Jurkat, Clone E6-1 (cell line): ENCODE data around the gene HLF.

Experiments used
- DNase-seq: peaks from one replicate; pipeline ENCODE4 v3.0.0-alpha.2; 2011; ENCODE audit warnings: low read depth, low spot score
- H3K4me3 ChIP-seq: 2 replicates; pipeline ENCODE4 v1.5.1; 2011; ENCODE audit warnings: mild to moderate bottlenecking, low read length, control low read depth, moderate library complexity

HLF gene

DNA sequence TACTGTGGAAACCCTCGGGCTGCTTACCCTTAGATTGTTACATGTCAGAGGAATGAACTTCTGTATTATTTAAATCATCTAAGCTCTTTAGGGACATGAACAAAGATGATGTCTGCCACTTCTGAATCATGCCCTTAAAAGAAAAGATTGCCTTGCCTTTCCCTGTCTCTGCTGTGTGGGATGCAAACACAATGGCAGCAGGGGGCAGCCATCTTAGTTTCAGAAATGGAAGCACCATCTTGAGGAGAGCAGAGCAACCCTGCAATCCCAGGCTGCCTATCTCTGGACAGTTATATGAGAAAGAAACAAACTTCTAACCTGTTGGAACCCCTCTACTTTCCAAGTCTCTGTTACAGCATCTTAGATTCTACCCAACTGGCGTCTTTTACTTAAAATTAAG lies 16.7 kb upstream of the HLF start:
- no peak for DNase-seq
- no peak overlapping the region for H3K4me3 ChIP-seq

DNA sequence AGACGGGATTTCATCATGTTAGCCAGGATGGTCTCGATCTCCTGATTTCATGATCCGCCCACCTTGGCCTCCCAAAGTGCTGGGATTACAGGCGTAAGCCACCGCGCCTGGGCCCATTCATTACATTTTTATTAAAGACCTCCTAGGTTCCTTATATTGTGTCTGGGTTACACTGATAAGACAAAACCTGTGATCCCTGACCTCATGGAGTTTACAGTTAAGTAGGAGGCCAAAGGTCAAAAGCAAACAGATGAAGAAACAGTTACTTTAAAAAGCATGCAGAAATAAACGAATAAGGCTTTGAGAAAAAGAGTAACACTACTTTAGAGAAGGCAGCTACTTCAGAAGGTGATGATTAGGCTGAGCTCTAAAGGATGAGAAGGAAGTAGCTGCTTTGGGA lies 14.9 kb upstream of the HLF start:
- DNase-seq = no peak

DNA sequence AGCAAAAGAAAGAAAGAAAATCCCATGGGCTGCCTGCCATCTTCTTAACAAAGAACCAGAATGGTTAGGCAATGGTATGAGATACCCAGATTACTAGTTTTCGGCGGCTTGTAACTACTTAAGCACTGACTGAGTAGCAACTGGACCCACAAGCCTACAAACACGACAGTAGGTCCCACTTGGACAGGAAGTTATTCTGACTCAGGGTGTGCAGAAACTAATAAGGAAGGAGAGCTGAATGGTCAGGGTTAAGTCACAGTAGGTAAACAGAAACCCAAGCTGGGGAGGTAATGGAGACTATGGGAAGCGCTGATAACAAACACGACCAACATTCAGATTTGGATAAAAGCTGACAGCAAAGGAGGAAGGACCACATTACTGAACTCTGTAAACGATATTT lies 10.4 kb upstream of the HLF start:
- no peak overlapping the region for H3K4me3 ChIP-seq
- no peak for DNase-seq

More for the DNA sequence above, 14.9 kb upstream of the HLF start:
- no peak overlapping the region for H3K4me3 ChIP-seq

DNA sequence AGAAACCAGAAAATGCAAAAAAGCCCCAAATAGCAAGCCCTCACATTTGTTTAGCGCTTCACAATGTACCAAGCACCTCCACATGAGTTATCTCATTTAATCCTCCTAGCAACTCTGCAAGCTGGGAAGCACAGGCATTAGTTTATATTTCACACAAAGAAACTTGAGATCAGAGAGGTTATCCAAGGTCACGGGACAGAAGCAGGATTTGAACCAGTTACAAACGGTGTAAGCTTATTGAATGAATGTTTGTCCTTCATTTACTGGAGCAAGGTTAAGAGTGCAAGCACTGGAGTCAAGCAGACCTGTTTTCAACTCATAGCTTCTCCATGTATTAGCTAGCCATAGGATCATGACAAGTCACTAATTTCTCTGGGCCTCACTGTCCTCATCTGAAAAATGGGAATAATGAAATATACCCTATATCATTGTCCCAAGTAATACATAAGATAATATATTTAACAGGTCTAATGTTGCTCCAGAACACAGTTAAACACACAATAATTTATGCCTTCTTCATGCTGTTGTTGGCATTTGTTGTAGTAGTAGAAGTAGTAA lies 6.1 kb upstream of the HLF start:
- no peak overlapping the region for H3K4me3 ChIP-seq
- no peak for DNase-seq

DNA sequence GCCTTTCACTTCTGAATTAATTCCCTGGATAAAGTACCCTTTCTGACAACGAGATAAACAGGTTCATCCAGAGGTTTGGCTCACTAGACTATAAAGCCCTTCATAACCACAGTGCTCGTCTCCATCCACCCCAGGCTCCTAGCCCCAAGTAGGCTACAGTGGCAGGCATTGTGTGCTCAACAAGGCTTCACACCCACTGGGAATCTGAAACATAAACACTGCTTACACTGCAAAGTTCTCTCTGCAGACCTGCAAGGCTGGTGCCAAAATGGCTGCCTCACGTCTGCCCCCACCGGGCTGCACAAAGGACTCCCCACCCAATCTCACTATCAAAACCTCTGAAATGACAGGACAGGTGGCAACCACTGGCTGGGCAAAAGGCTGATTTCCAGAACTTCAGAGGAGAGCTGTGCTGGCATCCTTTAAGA lies 5.1 kb upstream of the HLF start:
- no peak overlapping the region for H3K4me3 ChIP-seq
- DNase-seq = no peak

DNA sequence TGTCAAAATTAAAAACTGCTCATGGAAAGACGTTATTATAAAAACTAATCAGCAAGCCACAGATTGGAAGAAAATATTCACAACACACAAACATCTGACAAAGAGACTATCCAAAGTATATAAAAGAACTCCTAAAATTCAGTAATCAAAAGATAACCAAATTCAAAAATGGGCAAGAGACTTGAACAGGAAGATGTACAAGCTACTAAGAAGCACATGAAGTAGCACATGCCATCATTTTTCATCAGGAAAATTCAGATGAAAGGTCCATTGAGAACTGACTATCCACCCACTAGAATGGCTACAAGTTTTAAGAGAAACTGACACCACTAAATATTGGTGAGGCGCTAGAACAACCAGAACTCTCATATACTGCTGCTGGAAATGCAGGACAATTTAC lies 3.4 kb upstream of the HLF start:
- H3K4me3 ChIP-seq = no peak overlapping the region
- no peak for DNase-seq

DNA sequence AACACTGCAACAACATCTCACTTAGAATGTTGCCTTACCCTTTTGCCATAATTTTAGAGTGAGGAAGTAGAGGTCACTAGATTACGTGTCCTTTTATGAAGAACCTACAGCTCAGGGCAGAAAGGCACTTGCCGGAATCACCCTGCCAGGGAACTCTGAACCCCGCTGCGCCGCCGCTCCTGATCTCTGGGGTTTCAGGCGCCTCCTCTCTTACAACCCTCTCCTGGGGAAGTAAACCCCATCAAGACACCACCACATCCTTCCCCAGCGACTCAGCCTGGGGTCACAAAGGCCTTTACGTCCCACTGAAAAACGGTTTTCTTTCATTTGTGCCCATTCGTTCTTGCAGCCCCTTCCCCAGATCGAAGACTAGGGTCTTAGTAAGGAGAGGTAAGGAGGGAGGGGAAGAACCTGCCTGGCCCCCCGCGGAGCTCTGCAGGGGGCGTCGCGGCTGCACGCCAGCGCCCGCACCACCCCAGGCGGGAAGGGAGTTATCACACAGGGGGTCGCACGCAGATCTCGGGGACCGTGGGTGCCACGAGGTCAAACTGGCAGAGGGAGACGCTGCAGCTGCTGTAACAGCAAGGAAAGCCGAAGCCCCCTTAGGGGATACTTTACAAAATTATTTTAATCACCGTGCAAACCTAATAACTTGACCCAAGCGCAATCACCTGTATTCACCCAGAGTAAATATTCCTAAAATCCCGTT lies 1.0 kb upstream of the HLF start:
- DNase-seq = no peak
- no peak overlapping the region for H3K4me3 ChIP-seq

DNA sequence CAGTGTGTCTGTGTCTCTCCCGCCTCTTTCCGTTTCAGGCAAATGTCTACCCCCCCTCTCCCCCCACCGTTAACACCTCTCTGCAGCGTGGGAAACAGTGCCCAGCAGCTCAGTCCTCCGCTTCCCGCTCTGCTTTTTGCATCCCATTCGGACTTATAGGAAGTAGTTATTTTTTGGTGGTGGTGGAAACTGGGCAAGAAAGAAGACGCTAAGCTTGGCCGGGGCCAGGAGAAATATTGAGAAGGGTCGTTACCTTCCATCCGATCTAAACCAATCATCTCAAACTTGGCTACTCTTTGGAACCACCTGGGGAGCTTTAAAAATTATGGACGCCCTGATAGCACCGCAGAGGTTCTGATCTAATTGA lies 499 bp upstream of the HLF start:
- no peak for DNase-seq

DNA sequence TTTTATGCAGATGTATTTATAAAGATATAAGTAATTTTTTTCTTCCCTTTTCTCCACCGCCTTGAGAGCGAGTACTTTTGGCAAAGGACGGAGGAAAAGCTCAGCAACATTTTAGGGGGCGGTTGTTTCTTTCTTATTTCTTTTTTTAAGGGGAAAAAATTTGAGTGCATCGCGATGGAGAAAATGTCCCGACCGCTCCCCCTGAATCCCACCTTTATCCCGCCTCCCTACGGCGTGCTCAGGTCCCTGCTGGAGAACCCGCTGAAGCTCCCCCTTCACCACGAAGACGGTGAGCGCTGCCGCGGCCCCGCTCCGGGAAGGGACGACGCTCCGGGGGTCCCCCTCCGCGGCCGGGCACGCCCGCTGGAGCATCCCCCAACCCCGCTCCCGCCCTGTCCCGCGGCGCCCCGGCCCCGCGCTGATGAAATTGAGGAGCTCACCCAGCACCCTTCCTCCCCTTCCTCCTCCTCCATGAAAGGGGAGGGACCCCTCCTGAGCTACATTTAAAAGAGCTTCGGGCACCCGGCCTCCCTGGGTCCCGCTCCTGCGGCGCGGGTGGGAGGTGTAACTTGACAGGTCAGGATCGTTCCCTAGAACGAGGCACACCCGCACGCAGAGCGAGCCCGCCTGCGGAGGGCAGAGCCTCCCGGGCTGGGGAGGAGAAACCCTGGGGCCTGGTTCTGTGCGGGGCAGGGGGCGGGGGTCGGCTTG lies 706 bp downstream of the HLF start:
- DNase-seq = no peak
- peak overlapping the region; percentile 37 for H3K4me3 ChIP-seq

More for the DNA sequence above, 499 bp upstream of the HLF start:
- no peak overlapping the region for H3K4me3 ChIP-seq

DNA sequence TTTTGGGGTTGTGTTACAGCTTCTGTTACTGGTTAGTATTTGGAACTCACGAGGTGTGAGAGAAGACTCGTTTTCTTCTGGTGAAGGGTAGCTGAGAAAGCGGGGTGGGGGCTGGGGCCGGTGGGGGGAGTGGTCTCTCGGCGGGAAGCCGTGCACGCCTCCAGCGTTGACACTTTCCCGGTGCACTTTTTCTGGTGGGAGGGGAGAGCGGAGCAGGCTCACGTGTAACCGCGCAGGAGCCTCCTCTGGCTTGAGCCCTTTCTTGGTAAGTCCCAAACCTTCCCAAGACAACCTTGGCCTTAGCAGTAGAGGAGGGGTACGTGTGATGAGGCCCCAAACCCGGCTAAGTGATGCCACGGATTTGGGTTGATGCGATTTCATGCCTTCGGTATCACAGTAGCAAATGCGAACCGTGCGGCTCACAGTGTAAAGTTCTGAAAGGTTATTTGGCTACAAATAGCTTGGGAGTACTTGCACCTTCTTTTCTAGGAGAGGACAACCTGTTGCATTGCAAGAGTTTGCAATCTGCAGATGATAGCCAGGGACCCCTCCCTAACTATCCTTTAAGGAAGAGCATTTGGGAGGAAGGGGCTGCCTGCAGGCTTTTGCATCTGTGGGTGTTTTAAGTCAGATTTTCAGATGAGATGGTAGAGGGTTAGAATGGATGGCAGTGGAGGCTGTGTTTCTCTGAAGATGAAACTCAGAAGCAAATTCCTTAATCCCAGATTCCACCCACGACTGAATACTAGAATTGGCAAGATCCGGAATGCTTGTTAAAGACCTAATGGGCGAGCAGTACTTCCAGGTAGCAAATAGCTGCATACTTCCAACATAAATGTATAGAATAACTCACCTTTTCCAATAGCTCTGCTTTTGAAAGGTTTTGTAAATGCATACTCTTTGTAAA lies 1.5 kb downstream of the HLF start:
- DNase-seq = no peak
- H3K4me3 ChIP-seq = no peak overlapping the region

DNA sequence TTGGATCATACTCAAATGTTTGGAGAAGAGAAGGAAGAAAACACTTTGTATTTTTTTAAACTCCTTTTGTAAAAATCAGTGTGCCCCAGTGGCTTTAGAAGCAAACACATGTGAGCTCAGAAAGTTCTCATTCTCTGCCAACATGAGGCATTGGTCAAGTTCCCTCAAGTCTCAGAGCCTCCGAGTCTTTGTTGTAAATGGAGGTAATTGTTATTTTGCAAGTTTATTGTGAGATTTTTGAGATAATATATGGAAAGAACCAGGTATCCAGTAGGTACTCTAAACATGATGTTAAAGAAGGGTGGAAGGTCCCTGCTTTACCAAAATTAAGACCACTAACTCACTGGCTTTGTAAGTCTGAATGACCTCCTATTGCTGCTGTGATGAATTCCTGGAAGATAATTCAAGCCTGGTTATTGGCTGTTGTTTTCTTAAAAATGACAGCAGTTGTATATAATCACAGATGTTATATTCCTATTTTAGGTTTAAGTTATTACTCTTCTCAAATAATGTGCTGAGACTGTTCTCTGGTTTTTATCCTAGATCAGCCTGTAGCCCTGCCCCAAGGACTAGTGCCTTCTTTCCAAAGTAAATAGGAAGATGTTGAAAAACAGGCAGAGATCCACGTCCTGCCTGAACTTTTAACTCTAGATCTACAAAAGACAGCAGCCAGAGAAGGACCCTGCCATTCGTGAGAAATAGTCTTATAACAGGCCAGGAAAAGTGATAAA lies 2.4 kb downstream of the HLF start:
- no peak for DNase-seq
- no peak overlapping the region for H3K4me3 ChIP-seq

DNA sequence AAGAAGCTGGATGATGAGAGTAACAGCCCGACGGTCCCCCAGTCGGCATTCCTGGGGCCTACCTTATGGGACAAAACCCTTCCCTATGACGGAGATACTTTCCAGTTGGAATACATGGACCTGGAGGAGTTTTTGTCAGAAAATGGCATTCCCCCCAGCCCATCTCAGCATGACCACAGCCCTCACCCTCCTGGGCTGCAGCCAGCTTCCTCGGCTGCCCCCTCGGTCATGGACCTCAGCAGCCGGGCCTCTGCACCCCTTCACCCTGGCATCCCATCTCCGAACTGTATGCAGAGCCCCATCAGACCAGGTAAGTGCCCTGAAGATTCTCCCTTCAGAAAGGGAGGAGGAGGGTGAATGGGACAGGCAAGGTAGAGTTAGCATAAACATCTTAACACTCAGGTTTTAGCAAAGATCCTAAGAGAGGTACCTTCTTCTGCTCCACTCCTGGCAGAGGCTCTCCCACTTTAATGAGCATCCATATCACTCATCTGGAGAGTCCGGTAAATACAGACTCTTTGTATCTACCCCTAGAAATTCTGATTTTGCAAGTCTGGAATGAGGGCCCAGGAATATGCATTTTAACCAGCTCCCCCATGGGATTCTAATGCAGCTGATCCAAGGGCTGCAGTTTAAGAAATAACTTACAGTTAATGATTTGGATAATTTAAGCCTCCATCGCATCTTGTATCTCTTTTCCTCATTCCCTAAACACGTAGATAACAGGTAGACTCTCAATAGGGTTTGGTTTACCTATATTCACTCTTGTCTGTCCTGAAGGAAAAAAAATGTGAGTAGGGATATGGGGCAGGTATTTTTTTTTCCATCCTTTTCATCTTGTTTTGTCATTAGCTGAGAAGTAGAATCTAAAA lies 3.3 kb downstream of the HLF start:
- DNase-seq = no peak
- no peak overlapping the region for H3K4me3 ChIP-seq

DNA sequence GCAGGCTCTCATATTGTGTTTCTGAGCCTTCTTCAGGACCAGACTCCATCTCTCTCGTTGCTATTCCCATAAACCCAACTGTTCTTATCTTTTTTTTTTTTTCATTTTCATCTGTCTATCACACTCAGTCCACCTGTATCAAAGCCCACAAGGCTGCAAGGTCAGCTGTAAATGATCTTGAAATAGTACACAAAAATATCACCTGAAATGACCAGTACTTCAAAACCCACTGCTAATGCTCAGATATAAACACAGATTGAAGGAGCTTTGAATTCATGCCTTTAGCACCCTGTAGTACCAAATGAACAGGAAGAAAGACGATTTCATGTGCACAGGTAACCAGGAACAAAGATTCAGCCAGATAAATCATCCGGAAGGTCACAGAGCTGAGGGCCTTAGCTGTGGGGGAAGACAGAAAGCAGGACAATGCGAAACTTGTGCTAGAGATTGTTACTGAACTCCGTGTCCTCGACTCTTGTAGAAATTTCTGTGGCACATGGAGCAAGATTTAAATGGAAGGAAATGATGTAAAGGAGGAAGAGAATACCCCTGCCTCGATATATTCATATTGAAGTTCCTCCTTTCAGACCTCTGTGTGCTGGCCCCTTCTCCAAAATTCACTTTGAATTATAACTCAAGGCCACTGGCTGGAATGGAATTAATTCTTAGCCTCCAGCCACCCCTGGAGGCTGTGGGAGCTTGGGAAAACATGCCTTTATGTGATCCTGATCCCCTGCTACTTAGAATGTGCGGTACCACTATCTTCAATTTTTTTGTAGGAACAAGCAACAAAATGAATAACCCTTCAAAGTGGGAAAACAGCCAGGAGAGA lies 4.1 kb downstream of the HLF start:
- no peak overlapping the region for H3K4me3 ChIP-seq
- DNase-seq = no peak

DNA sequence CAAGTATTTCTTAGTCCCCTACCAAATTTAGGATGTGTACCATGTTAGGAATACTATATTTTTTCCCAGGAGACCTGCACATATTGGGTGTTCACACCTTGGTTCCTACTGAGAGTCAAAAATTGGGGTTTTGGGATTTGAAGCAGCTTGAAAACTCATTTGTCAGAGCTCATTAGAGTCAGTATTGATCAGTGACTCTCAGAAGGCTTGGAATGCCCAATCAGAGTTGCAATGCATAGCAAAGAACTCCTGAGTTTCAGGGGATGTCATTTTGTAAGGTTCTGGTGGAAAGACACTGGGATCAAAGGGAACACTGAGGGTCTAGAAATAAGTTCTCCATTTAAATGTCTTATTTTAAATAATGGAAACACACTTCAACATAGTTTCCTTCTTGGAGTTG lies 5.1 kb downstream of the HLF start:
- H3K4me3 ChIP-seq = no peak overlapping the region
- no peak for DNase-seq

DNA sequence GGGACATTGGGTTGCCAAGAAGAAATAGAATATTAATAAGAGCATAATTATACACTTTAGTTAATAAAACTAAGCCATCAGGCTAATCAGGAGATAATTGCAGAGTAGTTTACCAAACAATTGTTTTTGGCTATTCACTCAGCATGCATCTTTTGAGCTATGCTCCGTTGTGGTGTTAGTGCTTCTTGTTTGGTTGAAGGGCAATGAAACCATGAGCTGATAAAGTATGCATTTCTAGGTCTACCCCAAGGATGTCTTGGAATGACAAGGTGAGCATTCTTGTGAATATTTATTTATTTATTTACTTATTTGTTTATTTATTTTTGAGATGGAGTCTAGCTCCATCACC lies 6.4 kb downstream of the HLF start:
- no peak for DNase-seq
- H3K4me3 ChIP-seq = no peak overlapping the region

DNA sequence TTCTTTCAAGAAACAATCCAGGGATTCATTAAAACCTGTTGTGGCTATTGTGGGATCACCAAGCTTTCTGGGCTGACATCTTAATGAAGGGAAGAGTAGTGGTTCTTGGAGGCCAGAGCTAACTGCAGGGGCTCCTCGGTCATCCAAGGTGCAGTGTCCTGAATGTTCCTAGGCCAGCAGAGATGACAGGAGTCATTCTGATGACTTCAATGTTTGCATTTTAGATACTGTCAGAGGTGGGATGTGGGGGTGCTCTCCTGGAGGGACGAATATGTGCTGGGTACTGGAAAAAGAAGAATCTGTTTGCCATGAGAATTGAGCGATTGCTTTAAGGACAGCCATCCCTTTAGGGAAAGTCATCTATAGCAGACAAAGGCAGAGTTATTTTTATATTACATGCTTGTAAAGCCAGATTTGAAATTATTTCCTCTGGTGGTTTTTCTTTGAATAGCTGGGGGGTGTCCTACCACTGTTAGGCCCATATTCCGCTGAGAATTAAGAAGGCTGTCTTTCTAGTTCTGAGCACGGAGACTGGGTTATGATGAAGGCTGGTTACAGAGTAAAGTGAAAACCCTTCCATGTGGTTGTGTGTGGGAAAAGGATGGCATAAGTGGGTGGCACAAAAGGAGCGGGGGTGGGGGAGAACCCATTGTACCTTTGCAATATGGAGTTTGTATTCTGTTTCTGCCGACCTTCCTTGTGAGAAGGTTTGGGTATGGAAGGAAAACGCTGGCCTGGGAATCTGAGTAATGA lies 7.4 kb downstream of the HLF start:
- DNase-seq = no peak

More for the DNA sequence above, 7.4 kb downstream of the HLF start:
- no peak overlapping the region for H3K4me3 ChIP-seq
